C4-2B (cell line): Measurements from ENCODE around the gene IL17C.

Source experiments
- H3K27ac ChIP-seq: fragments of 450-650 bp; 2 replicates; pipeline ENCODE4 v1.5.1; 2017
- CTCF ChIP-seq: fragments of 450-650 bp; conservative IDR thresholded peaks from 2 replicates; pipeline ENCODE4 v1.5.1; 2017; ENCODE audit warnings: mild to moderate bottlenecking
- ZFX ChIP-seq: fragments of 450-650 bp; IDR thresholded peaks from 2 replicates; pipeline ENCODE4 v1.6.1; 2017

IL17C gene

GRCh38 chr16:88658714-88659113 is 20.3 kb downstream of the IL17C start:
- no peak for TF ChIP-seq ZFX
- TF ChIP-seq CTCF, result no peak
- no peak overlapping the region for H3K27ac ChIP-seq

GRCh38 chr16:88659160-88659559 is 20.8 kb downstream of the IL17C start:
- H3K27ac ChIP-seq, result no peak overlapping the region
- TF ChIP-seq ZFX, result no peak
- no peak for TF ChIP-seq CTCF

- no peak for TF ChIP-seq ZFX
- TF ChIP-seq CTCF, result no peak
- H3K27ac ChIP-seq, result no peak overlapping the region
These were observed 23.1 kb downstream of the IL17C start for GRCh38 chr16:88661468-88661867.

- TF ChIP-seq CTCF (no peak), ZFX (no peak)
- peak overlapping the region; percentile 95 for H3K27ac ChIP-seq
These were observed 24.0 kb downstream of the IL17C start for GRCh38 chr16:88662222-88662842.

- H3K27ac ChIP-seq, result peak within 1 kb of the TSS; percentile 95
- peak; percentile 43; the same call in 1 of the 2 replicates for TF ChIP-seq ZFX
- no peak for TF ChIP-seq CTCF
These were observed 24.7 kb downstream of the IL17C start, which contains the start of gene MVD for GRCh38 chr16:88662843-88663606. TSS of gene MVD (minus strand) at chr16:88663091. CDS start at chr16:88663080, 11 bp downstream.

- no peak overlapping the region for H3K27ac ChIP-seq
These were observed 26.8 kb downstream of the IL17C start for GRCh38 chr16:88665148-88665547.

More at GRCh38 chr16:88665148-88665547, 26.8 kb downstream of the IL17C start:
- no peak for TF ChIP-seq CTCF
- no peak for TF ChIP-seq ZFX
